Endothelial cell of umbilical vein (primary cell): ENCODE data around the gene NAAA.

ENCODE experiments used
- EZH2 ChIP-seq: IDR thresholded peaks from 2 replicates; pipeline ENCODE4 v1.6.1; 2012; ENCODE audit warnings: borderline replicate concordance, low read depth, mild to moderate bottlenecking, moderate library complexity, low read length, inconsistent platforms; ENCODE audit not compliant: severe bottlenecking
- FOS ChIP-seq: IDR thresholded peaks from 2 replicates; pipeline ENCODE4 v1.6.1; 2011; ENCODE audit warnings: mild to moderate bottlenecking, low read length, moderate library complexity, borderline replicate concordance; ENCODE audit not compliant: insufficient read depth
- JUN ChIP-seq: IDR thresholded peaks from 2 replicates; pipeline ENCODE4 v1.6.1; 2011; ENCODE audit warnings: borderline replicate concordance, low read depth; ENCODE audit not compliant: insufficient read length, insufficient read depth
- POLR2AphosphoS5 ChIP-seq: IDR thresholded peaks from 2 replicates; pipeline ENCODE4 v1.6.1; 2012; ENCODE audit warnings: low read depth, mild to moderate bottlenecking, control low read depth, low read length, moderate library complexity; ENCODE audit not compliant: insufficient read depth
- TF ChIP-seq, protein P1 (sequence below), 2 donors: IDR thresholded peaks; 1 replicate in 1 of 2; 2 replicates in 1 of 2; pipeline ENCODE4 v1.5.1; 2011; ENCODE audit warnings: low read length in 2 of 2, mild to moderate bottlenecking in 2 of 2, moderate library complexity in 2 of 2, control low read depth in 1 of 2, inconsistent platforms in 1 of 2, low read depth in 1 of 2; ENCODE audit not compliant: insufficient read depth in 1 of 2; ENCODE audit errors: extremely low read depth in 1 of 2

DNA sequence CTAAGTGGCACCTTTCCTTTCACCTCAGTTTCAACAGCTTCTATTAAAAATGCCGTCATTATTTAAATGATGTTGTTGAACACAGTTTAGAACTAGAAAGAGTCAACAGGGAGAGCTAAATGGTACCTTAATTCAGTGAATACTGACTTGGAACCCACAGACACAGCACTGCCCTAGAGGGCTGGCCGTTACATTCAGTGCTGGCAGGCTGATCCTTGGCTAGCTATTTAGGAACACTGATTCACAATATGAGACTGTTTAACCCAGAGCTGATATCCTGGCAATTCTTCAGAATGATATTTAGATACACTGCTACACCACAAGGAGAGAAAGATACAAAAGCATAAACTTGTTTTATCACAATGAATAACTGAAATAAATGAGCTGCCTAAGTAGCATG lies 12.7 kb upstream of the NAAA start:
- TF ChIP-seq POLR2AphosphoS5 = no peak
- TF ChIP-seq JUN = no peak
- TF ChIP-seq, protein P1, sequence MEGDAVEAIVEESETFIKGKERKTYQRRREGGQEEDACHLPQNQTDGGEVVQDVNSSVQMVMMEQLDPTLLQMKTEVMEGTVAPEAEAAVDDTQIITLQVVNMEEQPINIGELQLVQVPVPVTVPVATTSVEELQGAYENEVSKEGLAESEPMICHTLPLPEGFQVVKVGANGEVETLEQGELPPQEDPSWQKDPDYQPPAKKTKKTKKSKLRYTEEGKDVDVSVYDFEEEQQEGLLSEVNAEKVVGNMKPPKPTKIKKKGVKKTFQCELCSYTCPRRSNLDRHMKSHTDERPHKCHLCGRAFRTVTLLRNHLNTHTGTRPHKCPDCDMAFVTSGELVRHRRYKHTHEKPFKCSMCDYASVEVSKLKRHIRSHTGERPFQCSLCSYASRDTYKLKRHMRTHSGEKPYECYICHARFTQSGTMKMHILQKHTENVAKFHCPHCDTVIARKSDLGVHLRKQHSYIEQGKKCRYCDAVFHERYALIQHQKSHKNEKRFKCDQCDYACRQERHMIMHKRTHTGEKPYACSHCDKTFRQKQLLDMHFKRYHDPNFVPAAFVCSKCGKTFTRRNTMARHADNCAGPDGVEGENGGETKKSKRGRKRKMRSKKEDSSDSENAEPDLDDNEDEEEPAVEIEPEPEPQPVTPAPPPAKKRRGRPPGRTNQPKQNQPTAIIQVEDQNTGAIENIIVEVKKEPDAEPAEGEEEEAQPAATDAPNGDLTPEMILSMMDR (IDR thresholded peaks at IDR 0.05; ENCODE audit: extremely low read depth in 1 of 2, insufficient read depth in 1 of 2, low read depth in 1 of 2, low read length in 2 of 2) = no peak
- no peak for TF ChIP-seq EZH2
- TF ChIP-seq FOS = no peak
